ENCODE data around the gene ETNPPL.

Gene ETNPPL

GRCh38 chr4:108762559-108763225, at the start of gene ETNPPL:
ETNPPL (minus strand) TSS chr4:108763053; CDS start chr4:108762898, 155 bp downstream.
- no peak for DNase-seq

GRCh38 chr4:108811486-108811885, 48.6 kb upstream of the ETNPPL start:
- no peak for DNase-seq

- DNase-seq = no peak
These were observed 47.2 kb upstream of the ETNPPL start for GRCh38 chr4:108810087-108810486.

GRCh38 chr4:108804648-108805273, 41.9 kb upstream of the ETNPPL start:
- no peak for DNase-seq

GRCh38 chr4:108799306-108799705, 36.5 kb upstream of the ETNPPL start:
- DNase-seq = no peak

GRCh38 chr4:108796173-108796572, 33.3 kb upstream of the ETNPPL start:
- DNase-seq = no peak

- DNase-seq = no peak
These were observed 32.9 kb upstream of the ETNPPL start for GRCh38 chr4:108795733-108796132.

- no peak for DNase-seq
These were observed 31.3 kb upstream of the ETNPPL start for GRCh38 chr4:108794136-108794535.

- DNase-seq = no peak
These were observed 30.6 kb upstream of the ETNPPL start for GRCh38 chr4:108793415-108793814.

GRCh38 chr4:108788731-108789130, 25.9 kb upstream of the ETNPPL start:
- DNase-seq = no peak

- no peak for DNase-seq
These were observed 24.9 kb upstream of the ETNPPL start for GRCh38 chr4:108787724-108788123.

GRCh38 chr4:108787106-108787505, 24.3 kb upstream of the ETNPPL start:
- DNase-seq = no peak

GRCh38 chr4:108786351-108786750, 23.5 kb upstream of the ETNPPL start:
- DNase-seq = no peak

GRCh38 chr4:108783665-108784463, 21.0 kb upstream of the ETNPPL start:
- DNase-seq = no peak

GRCh38 chr4:108779958-108780357, 17.1 kb upstream of the ETNPPL start:
- no peak for DNase-seq

GRCh38 chr4:108777388-108777787, 14.5 kb upstream of the ETNPPL start:
- DNase-seq = no peak

GRCh38 chr4:108775921-108776320, 13.1 kb upstream of the ETNPPL start:
- no peak for DNase-seq

GRCh38 chr4:108774809-108775530, 12.1 kb upstream of the ETNPPL start:
- DNase-seq = no peak

- DNase-seq = no peak
These were observed 9.5 kb upstream of the ETNPPL start for GRCh38 chr4:108772402-108772801.

GRCh38 chr4:108766058-108766457, 3.2 kb upstream of the ETNPPL start:
- no peak for DNase-seq

GRCh38 chr4:108763986-108764385, 1.1 kb upstream of the ETNPPL start:
- no peak for DNase-seq

- no peak for DNase-seq
These were observed 357 bp upstream of the ETNPPL start for GRCh38 chr4:108763226-108763593.

- DNase-seq = no peak
These were observed 4.4 kb downstream of the ETNPPL start for GRCh38 chr4:108758498-108758897.

Measured in CD4-positive, alpha-beta T cell treated with Interleukin-4 for 4 hours (primary cell).